ELF-1 (cell line): ENCODE measurements around the gene DPM3.
"Not testable (repeated sequence)": the region's sequence is repeated elsewhere in the genome, so short reads cannot be mapped to it uniquely, and the experiment has no call there.

Experiments used
- DNase-seq: peaks from one replicate; pipeline ENCODE4 v3.0.0-alpha.2; 2016; ENCODE audit warnings: low read depth, low spot score

Gene DPM3

GRCh38 chr1:155175281-155175926 is 35.1 kb upstream of the DPM3 start:
- DNase-seq, result no peak

- peak; percentile 14 for DNase-seq
These were observed 34.3 kb upstream of the DPM3 start for GRCh38 chr1:155174324-155175280.

GRCh38 chr1:155173478-155174323 is 33.4 kb upstream of the DPM3 start, which contains the start of gene TRIM46:
TRIM46 (plus strand) TSS chr1:155173849; CDS start chr1:155173967, 118 bp downstream.
- DNase-seq, result peak; percentile 57

GRCh38 chr1:155172732-155173477 is 32.6 kb upstream of the DPM3 start, which contains the start of gene KRTCAP2:
KRTCAP2 (minus strand) TSS chr1:155173304; CDS start chr1:155173224, 80 bp downstream.
- DNase-seq, result peak; percentile 98

GRCh38 chr1:155171836-155172731 is 31.8 kb upstream of the DPM3 start:
- DNase-seq, result no peak

DNA sequence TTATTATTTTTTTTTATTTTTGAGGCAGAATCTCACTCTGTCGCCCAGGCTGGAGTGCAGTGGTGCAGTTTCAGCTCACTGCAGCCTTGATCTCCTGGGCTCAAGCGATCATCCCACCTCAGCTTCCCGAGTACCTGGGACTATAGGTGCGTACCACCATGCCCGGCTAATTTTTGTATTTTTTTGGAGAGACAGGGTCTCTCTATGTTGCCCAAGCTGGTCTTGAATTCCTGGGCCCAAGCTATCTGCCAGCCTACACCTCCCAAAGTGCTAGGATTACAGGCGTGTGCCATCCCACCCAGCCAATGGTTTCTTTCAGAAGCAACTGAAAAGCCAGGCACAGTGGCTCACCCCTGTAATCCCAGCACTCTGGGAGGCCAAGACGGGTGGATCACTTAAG is 30.5 kb upstream of the DPM3 start:
- DNase-seq, result no peak

- DNase-seq, result no peak
These were observed 29.9 kb upstream of the DPM3 start for GRCh38 chr1:155170101-155170785.

GRCh38 chr1:155169541-155169940 is 29.2 kb upstream of the DPM3 start:
- no peak for DNase-seq

DNA sequence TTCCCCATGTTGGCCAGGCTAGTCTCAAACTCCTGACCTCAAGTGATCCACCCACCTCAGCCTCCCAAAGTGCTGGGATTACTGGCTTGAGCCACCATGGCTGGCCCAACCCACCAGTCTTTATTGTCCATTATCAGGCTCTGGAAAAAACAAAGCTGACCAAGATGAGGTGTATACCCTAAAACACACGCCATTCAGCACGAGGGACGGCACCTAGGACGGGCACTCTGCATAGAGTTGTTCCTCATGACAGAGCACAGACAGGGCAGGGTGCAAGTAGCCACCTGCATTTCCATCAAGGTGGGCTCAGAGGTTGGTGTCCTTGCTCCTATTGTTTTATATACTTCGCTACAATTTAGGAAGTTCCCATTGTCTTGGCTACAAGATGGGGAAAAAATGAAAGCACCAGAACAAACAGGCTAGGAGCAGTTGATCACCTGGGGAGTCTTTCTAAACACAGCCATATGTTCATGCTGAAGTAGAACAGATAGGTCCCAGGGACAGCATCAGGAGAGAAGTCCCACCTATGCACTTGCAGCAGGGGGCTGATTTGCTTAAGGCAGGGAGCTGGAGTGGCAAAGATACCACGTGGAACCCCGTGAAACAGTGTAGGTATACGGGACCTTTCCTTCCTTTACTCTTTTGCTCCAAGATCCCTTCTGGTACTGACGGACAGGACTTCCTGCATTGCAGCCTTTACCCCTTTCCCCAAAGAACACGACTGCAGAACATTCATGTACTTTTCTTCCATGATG is 28.3 kb upstream of the DPM3 start:
- DNase-seq, result no peak

DNA sequence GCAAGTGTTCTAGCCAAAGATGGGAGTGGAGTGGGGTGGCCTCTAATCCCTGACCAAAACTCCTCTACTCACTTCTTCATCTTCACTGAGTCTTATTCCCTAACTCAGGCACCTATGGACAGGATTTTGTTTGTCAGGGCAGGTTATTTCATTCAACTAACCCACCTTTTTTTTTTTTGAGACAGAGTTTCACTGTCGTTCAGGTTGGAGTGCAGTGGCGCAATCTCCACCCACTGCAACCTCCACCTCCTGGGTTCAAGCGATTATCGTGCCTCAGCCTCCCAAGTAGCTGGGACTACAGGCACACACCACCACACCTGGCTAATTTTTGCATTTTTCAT is 27.7 kb upstream of the DPM3 start:
- DNase-seq, result not testable (repeated sequence)

- DNase-seq, result peak; percentile 95
These were observed 27.1 kb upstream of the DPM3 start for GRCh38 chr1:155167166-155168104.

DNA sequence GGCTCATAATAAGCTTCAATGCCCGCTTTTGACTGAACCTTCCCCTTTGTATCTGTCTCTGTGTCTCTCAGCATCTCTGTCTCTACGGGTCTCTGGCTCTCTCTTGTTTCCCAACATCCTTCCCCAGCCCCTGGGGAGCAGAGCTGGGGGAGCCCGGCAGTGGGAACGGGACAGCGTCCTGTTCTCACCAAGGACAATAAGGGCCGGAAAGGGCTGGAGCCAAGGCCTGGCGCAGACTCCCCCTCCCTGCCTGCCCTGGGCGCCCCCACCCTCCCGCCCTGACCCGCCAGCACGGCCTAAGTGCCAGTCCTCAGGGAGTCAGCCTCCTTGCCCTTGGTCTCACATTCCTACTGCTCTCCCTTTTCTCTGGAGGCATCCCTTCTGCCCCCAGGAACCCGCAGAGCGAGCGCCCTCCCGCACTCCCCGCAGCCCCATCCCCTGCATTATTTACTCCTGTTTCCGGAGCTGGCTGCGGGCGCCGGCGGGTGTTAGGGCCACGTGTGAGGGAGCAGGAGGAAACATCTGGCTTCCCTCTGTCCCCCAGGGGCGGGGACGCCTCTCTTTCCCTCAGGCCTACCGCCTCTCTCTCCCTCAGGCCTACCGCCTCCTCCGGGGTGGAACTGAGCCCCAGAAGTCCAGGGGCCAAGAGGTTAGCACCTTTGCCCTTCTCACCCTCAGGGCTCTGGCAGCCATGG is 26.3 kb upstream of the DPM3 start:
- peak; percentile 57 for DNase-seq

GRCh38 chr1:155166051-155166470 is 25.7 kb upstream of the DPM3 start:
- peak; percentile 61 for DNase-seq

DNA sequence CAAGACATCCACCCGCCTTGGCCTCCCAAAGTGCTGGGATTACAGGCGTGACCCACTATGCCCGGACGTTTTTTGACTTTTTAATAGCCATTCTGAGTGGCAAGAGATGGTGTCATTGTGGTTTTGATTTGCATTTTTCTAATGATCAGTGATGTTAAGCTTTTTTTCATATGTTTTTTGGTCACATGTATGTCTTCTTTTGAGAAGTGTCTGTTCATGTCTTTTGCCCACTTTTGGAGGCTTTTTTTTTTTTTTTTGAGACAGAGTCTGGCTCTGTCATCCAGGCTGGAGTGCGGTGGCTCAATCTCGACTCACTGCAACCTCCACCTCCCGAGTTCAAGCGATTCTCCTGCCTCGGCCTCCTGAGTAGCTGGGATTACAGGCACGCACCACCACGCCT is 24.3 kb upstream of the DPM3 start:
- not testable (repeated sequence) for DNase-seq

GRCh38 chr1:155163785-155164184 is 23.5 kb upstream of the DPM3 start:
- not testable (repeated sequence) for DNase-seq

DNA sequence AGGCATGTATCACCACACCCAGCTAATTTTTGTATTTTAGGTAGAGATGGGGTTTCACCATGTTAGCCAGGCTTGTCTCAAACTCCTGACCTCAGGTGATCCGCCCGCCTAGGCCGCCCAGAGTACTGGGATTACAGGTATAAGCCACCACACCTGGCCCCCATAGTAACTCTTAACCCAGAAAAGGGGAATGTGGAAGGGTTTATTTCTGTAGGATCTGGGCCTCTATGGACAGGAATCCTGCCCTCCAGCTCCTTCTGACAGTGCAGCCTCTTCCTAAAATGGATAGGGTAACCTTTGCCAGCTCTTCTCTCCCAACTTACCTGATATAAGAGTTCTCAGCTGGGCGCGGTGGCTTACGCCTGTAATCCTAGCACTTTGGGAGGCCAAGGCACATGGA is 22.3 kb upstream of the DPM3 start:
- not testable (repeated sequence) for DNase-seq

- DNase-seq, result no peak
These were observed 19.8 kb upstream of the DPM3 start for GRCh38 chr1:155160128-155160527.
